T-helper 2 cell treated with Interferon-gamma antibody and Interleukin-4, amounts not matched to agents 100 ng/mL and 5 ng/mL, for 36 hours (primary cell): ENCODE results near the gene ZNF273. TPM values are rescaled to one million over a fixed set of nuclear protein-coding genes. Genes with fewer than 3 reads are reported as not detected.
"Not testable (repeated sequence)": the region's sequence is repeated elsewhere in the genome, so short reads cannot be mapped to it uniquely, and the experiment has no call there.

Experiments used
- intact Hi-C: fragments of 100-400 bp; cut with micrococcal nuclease; formaldehyde crosslinking; loops from one replicate; pipeline ENCODE4 v1.15.1; 2023
- total RNA-seq: library from RNA; stranded (reverse); gene quantifications from 2 replicates; pipeline ENCODE4 v1.2.3, GENCODE V29; 2022

Gene ZNF273
- total RNA-seq, 1 donor from 2014 or later: 9.0 TPM

GRCh38 chr7:64944667-64945502 is 41.8 kb downstream of the ZNF273 start:
- intact Hi-C loops: not testable (repeated sequence)

GRCh38 chr7:64945503-64946175 is 42.6 kb downstream of the ZNF273 start:
- intact Hi-C loops: no loop called here

GRCh38 chr7:64946772-64947171 is 43.7 kb downstream of the ZNF273 start:
- intact Hi-C loops: no loop called here

GRCh38 chr7:64947252-64948000 is 44.4 kb downstream of the ZNF273 start:
- intact Hi-C loops: no loop called here

GRCh38 chr7:64948774-64949173 is 45.7 kb downstream of the ZNF273 start:
- intact Hi-C loops: not testable (repeated sequence)

- intact Hi-C loops: loop anchor here (1.0 kb wide), 1 partner anchor 357 kb away; no protein-coding TSS in a partner anchor
These were observed 47.6 kb downstream of the ZNF273 start for GRCh38 chr7:64950673-64951072.

- intact Hi-C loops: loop anchor here (1.0 kb wide), 1 partner anchor 356 kb away; no protein-coding TSS in a partner anchor
These were observed 48.3 kb downstream of the ZNF273 start for GRCh38 chr7:64951250-64951848.

- intact Hi-C loops: no loop called here
These were observed 56.1 kb downstream of the ZNF273 start for GRCh38 chr7:64959072-64959747.

GRCh38 chr7:64965594-64965993 is 62.5 kb downstream of the ZNF273 start:
- intact Hi-C loops: no loop called here

- intact Hi-C loops: no loop called here
These were observed 75.6 kb downstream of the ZNF273 start for GRCh38 chr7:64978497-64979203.

Other genes with a start within 250 kb of the ZNF273 start
- gene ZNF107, start 237.1 kb upstream of the ZNF273 start, total RNA-seq: 18.4 and 18.6 TPM in 2 replicates
- gene ZNF138, start 108.8 kb upstream of the ZNF273 start, total RNA-seq: 8.9 and 10.1 TPM in 2 replicates
- gene ZNF117, start 87.8 kb downstream of the ZNF273 start, total RNA-seq: 5.8 TPM in 2 replicates
- gene ERV3-1, start 103.4 kb downstream of the ZNF273 start, total RNA-seq: 12.7 and 14.8 TPM in 2 replicates